Stomach (tissue), 9 donors: Measurements from ENCODE around the gene WDR4. TPM values are rescaled to one million over a fixed set of nuclear protein-coding genes. Genes with fewer than 3 reads are reported as not detected.
"Not testable (repeated sequence)": the region's sequence is repeated elsewhere in the genome, so short reads cannot be mapped to it uniquely, and the experiment has no call there.

Experiments
- DNase-seq, 2 donors: peaks; one replicate each; pipeline versions ENCODE4 v3.0.0 to v3.0.0-alpha.2; 2013 to 2019
- H3K27ac ChIP-seq, 5 donors: fragments of 200-600 bp in 4 of 5; sonication (generic) in 4 of 5; one replicate each; pipeline ENCODE4 v1.5.1; 2013 to 2019; ENCODE audit warnings: mild to moderate bottlenecking in 1 of 5, moderate library complexity in 1 of 5
- H3K27me3 ChIP-seq, 3 donors: fragments of 200-600 bp; sonication (generic); one replicate each; pipeline ENCODE4 v1.5.1; 2017 to 2019; ENCODE audit warnings: mixed run types in 1 of 3
- H3K36me3 ChIP-seq, 4 donors: fragments of 200-600 bp; sonication (generic); 1 replicate in 3 of 4; 2 replicates in 1 of 4; pipeline ENCODE4 v1.5.1; 2016 to 2019
- H3K4me1 ChIP-seq, 4 donors: fragments of 200-600 bp; sonication (generic); one replicate each; pipeline ENCODE4 v1.5.1; 2016 to 2019
- H3K4me3 ChIP-seq, 4 donors: fragments of 200-600 bp; sonication (generic) in 3 of 4; one replicate each; pipeline ENCODE4 v1.5.1; 2016 to 2019; ENCODE audit warnings: mild to moderate bottlenecking in 1 of 4
- H3K9me3 ChIP-seq, 4 donors: fragments of 200-600 bp; sonication (generic); one replicate each; pipeline ENCODE4 v1.5.1; 2016 to 2019
- CTCF ChIP-seq, 7 experiments: fragments of 450-650 bp in 4 of 7; fragments of 200-600 bp in 3 of 7; sonication (generic) in 3 of 7; IDR thresholded peaks; one replicate each; pipeline ENCODE4 v1.5.1; 2016 to 2019; ENCODE audit warnings: antibody characterized with exemption in 7 of 7, control low read depth in 2 of 7, mild to moderate bottlenecking in 1 of 7
- EP300 ChIP-seq: sonication (generic); formaldehyde crosslinking; IDR thresholded peaks from one replicate; pipeline ENCODE4 v1.6.1; 2017; ENCODE audit warnings: antibody characterized with exemption
- POLR2A ChIP-seq, 4 donors: fragments of 450-650 bp; IDR thresholded peaks; one replicate each; pipeline ENCODE4 v1.6.1; 2016; ENCODE audit warnings: antibody characterized with exemption in 4 of 4, control low read depth in 2 of 4, mild to moderate bottlenecking in 1 of 4, moderate library complexity in 1 of 4
- POLR2AphosphoS5 ChIP-seq, 3 donors: sonication (generic); formaldehyde crosslinking; IDR thresholded peaks; one replicate each; pipeline ENCODE4 v1.6.1; 2016; ENCODE audit warnings: antibody characterized with exemption in 3 of 3
- WGBS, 5 donors: extraction: QIAGEN DNeasy Blood & Tissue Kit in 3 of 5; methylation state at CpG; one replicate each; pipeline versions ENCODE4 v1.1.5 to v1.1.7; 2013 to 2018; 5-methylcytosine and 5-hydroxymethylcytosine counted together
- intact Hi-C: fragments of 100-400 bp; cut with DNase I; formaldehyde crosslinking; loops from one replicate; pipeline ENCODE4 v1.15.1; 2023; ENCODE audit warnings: low total_unique reads
- polyA plus RNA-seq, 3 donors: library from polyadenylated mRNA; stranded (reverse); fragments of 200-250 nt; gene quantifications; one replicate each; pipeline ENCODE4 v1.2.3, GENCODE V29; 2013
- total RNA-seq, 5 donors: library from RNA; depleted of rRNA; stranded (reverse); fragments of >200 nt; gene quantifications; one replicate each; pipeline versions ENCODE4 v1.1.0 to v1.2.3, GENCODE V29; 2014 to 2016
- donor health status: healthy with polysubstance abuse.
- donor health status: Bipolar disorder and iron deficiency.
- donor health status: healthy.

Gene WDR4
- total and polyA plus RNA-seq, 8 donors = 7.5 to 285 (median 9.5) TPM

GRCh38 chr21:42843056-42843455 is 36.3 kb downstream of the WDR4 start:
- intact Hi-C loops = no loop called here
- peaks cover 0 to 18% (median 17%) of the 10 kb centered on the region in 4 donors for H3K4me1 ChIP-seq
- peaks cover 23 to 92% (median 88%) of the 10 kb centered on the region in 4 donors for H3K36me3 ChIP-seq
- no peaks in the 10 kb centered on the region for H3K9me3 ChIP-seq
- H3K27me3 ChIP-seq = no peaks in the 10 kb centered on the region
- DNase-seq = no peak
- no peak overlapping the region for H3K27ac ChIP-seq
- no peak for TF ChIP-seq POLR2A (IDR thresholded peaks at IDR 0.05)
- no peak for TF ChIP-seq POLR2AphosphoS5 (IDR thresholded peaks at IDR 0.05)
- TF ChIP-seq EP300 = no peak
- no peak for TF ChIP-seq CTCF (IDR thresholded peaks at IDR 0.05)
- 92 to 95% (median 94%) methylated on average over 13 to 14 of the region's 14 CpGs for WGBS, 5 donors
- H3K4me3 ChIP-seq = no peak overlapping the region

- H3K27ac ChIP-seq, DNase-seq, H3K4me3 ChIP-seq, H3K9me3 ChIP-seq, H3K27me3 ChIP-seq, intact Hi-C loops: not testable (repeated sequence)
- 90 to 94% (median 93%) methylated on average over 6 to 14 of the region's 22 CpGs for WGBS, 5 donors
- peaks cover 0 to 18% (median 17%) of the 10 kb centered on the region in 4 donors for H3K4me1 ChIP-seq
- H3K36me3 ChIP-seq = peaks cover 19 to 83% (median 79%) of the 10 kb centered on the region in 4 donors
Measured at GRCh38 chr21:42841916-42842655, 37.3 kb downstream of the WDR4 start.

- TF ChIP-seq CTCF (IDR thresholded peaks at IDR 0.05) = no peak
- no peak for TF ChIP-seq POLR2AphosphoS5 (IDR thresholded peaks at IDR 0.05)
- TF ChIP-seq EP300 = no peak
- no peak for TF ChIP-seq POLR2A (IDR thresholded peaks at IDR 0.05)
- H3K4me3 ChIP-seq = no peak overlapping the region
- H3K36me3 ChIP-seq = peaks cover 19 to 75% (median 71%) of the 10 kb centered on the region in 4 donors
- H3K9me3 ChIP-seq = no peaks in the 10 kb centered on the region
- no peak overlapping the region for H3K27ac ChIP-seq
- peaks cover 0 to 18% (median 17%) of the 10 kb centered on the region in 4 donors for H3K4me1 ChIP-seq
- H3K27me3 ChIP-seq = no peaks in the 10 kb centered on the region
- no peak for DNase-seq
- WGBS, 5 donors = 87 to 97% (median 93%) methylated on average over 12 to 21 of the region's 21 CpGs
- intact Hi-C loops = no loop called here
Measured at GRCh38 chr21:42841156-42841915, 38.0 kb downstream of the WDR4 start.

GRCh38 chr21:42840411-42841155 is 38.8 kb downstream of the WDR4 start:
- no peak for TF ChIP-seq POLR2AphosphoS5 (IDR thresholded peaks at IDR 0.05)
- TF ChIP-seq CTCF (IDR thresholded peaks at IDR 0.05) = no peak
- TF ChIP-seq POLR2A (IDR thresholded peaks at IDR 0.05) = no peak
- no peak for TF ChIP-seq EP300
- DNase-seq = no peak
- Histone ChIP-seq H3K27ac (no peak overlapping the region), H3K4me1 (peaks cover 0 to 16% (median 14%) of the 10 kb centered on the region in 4 donors), H3K27me3 (no peaks in the 10 kb centered on the region), H3K4me3 (no peak overlapping the region), H3K9me3 (no peaks in the 10 kb centered on the region), H3K36me3 (peaks cover 19 to 68% (median 64%) of the 10 kb centered on the region in 4 donors)
- 93 to 97% (median 94%) methylated on average over 14 of the region's 14 CpGs for WGBS, 5 donors
- intact Hi-C loops = no loop called here
